Gastroesophageal sphincter (tissue), 3 donors: Measurements from ENCODE around the gene MUSK.

Source experiments
- POLR2A ChIP-seq, 2 donors: fragments of 450-650 bp; IDR thresholded peaks; one replicate each; pipeline ENCODE4 v1.6.1; 2017; ENCODE audit warnings: antibody characterized with exemption in 2 of 2, mild to moderate bottlenecking in 2 of 2, moderate library complexity in 1 of 2
- TF ChIP-seq, protein P1 (sequence below), 4 experiments: fragments of 200-600 bp in 2 of 4; fragments of 450-650 bp in 2 of 4; sonication (generic) in 1 of 4; IDR thresholded peaks; one replicate each; pipeline ENCODE4 v1.5.1; 2017 to 2019; ENCODE audit warnings: antibody characterized with exemption in 4 of 4, mild to moderate bottlenecking in 2 of 4, moderate library complexity in 2 of 4

DNA sequence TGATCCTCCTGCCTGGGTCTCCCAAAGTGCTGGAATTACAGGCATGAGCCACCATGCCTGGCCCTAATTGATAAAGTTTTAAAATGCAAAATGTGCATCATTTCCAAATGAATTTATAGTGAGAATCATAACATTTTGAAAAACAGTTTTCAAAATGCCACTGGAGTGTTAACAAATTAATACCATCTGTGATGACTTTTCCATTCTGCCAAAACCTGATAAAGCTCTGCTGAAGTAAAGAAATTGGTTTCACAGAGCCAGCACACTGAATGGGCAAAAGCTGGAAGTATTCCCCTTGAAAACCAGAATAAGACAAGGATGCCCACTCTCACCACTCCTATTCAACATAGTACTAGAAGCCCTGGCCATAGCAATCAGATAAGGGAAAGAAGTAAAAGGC is 89.6 kb downstream of the MUSK start:
- TF ChIP-seq, protein P1, sequence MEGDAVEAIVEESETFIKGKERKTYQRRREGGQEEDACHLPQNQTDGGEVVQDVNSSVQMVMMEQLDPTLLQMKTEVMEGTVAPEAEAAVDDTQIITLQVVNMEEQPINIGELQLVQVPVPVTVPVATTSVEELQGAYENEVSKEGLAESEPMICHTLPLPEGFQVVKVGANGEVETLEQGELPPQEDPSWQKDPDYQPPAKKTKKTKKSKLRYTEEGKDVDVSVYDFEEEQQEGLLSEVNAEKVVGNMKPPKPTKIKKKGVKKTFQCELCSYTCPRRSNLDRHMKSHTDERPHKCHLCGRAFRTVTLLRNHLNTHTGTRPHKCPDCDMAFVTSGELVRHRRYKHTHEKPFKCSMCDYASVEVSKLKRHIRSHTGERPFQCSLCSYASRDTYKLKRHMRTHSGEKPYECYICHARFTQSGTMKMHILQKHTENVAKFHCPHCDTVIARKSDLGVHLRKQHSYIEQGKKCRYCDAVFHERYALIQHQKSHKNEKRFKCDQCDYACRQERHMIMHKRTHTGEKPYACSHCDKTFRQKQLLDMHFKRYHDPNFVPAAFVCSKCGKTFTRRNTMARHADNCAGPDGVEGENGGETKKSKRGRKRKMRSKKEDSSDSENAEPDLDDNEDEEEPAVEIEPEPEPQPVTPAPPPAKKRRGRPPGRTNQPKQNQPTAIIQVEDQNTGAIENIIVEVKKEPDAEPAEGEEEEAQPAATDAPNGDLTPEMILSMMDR (IDR thresholded peaks at IDR 0.05) = no peak
- no peak for TF ChIP-seq POLR2A (IDR thresholded peaks at IDR 0.05)
